A549 (cell line): ENCODE results near the gene TMEM60.
"Not testable (repeated sequence)": the region's sequence is repeated elsewhere in the genome, so short reads cannot be mapped to it uniquely, and the experiment has no call there.

Experiments used
- BHLHE40 ChIP-seq: IDR thresholded peaks from 2 replicates; pipeline ENCODE4 v1.6.1; 2012; ENCODE audit warnings: low read depth, low read length, inconsistent platforms
- CHD2 ChIP-seq: fragments of 150-350 bp; IDR thresholded peaks from 2 replicates; pipeline ENCODE4 v1.6.1; 2014; ENCODE audit warnings: low read length; ENCODE audit not compliant: partially characterized antibody
- CHD4 ChIP-seq: fragments of 200-600 bp; sonication (generic); IDR thresholded peaks from 2 replicates; pipeline ENCODE4 v1.6.1; 2016; ENCODE audit warnings: antibody characterized with exemption, mild to moderate bottlenecking, borderline replicate concordance
- E2F6 ChIP-seq: IDR thresholded peaks from 2 replicates; pipeline ENCODE4 v1.6.1; 2012; ENCODE audit warnings: low read depth, borderline replicate concordance
- EHMT2 ChIP-seq: fragments of 200-600 bp; sonication (generic); IDR thresholded peaks from 2 replicates; pipeline ENCODE4 v1.6.1; 2016; ENCODE audit warnings: antibody characterized with exemption, low read depth, mild to moderate bottlenecking, moderate library complexity
- EP300 ChIP-seq, 2 experiments: fragments of >200 bp; sonication (Bioruptor Twin); formaldehyde crosslinking; IDR thresholded peaks; 2 replicates in 1 of 2; 3 replicates in 1 of 2; pipeline ENCODE4 v1.6.1; 2016 to 2017
- FOSL2 ChIP-seq, 2 experiments: fragments of 450-650 bp in 1 of 2; fragments of >200 bp in 1 of 2; sonication (Bioruptor Twin) in 1 of 2; formaldehyde crosslinking; IDR thresholded peaks; 2 replicates each; pipeline versions ENCODE4 v1.5.0 to v1.6.1; 2016 to 2020; ENCODE audit warnings: mild to moderate bottlenecking in 1 of 2, moderate library complexity in 1 of 2
- MYC ChIP-seq: IDR thresholded peaks from 2 replicates; pipeline ENCODE4 v1.6.1; 2012; ENCODE audit warnings: mild to moderate bottlenecking, inconsistent platforms, low read length, improper control_type of control experiment, borderline replicate concordance
- POLR2A ChIP-seq: IDR thresholded peaks from 2 replicates; pipeline ENCODE4 v1.6.1; 2012; ENCODE audit warnings: mild to moderate bottlenecking, low read length
- RAD21 ChIP-seq, 2 experiments: fragments of >200 bp in 1 of 2; sonication (Bioruptor Twin) in 1 of 2; formaldehyde crosslinking in 1 of 2; IDR thresholded peaks in 1 of 2; conservative IDR thresholded peaks in 1 of 2; 2 replicates in 1 of 2; 3 replicates in 1 of 2; pipeline ENCODE4 v1.6.1; 2012 to 2018; ENCODE audit warnings: inconsistent platforms in 1 of 2
- RCOR1 ChIP-seq: fragments of 150-350 bp; IDR thresholded peaks from 2 replicates; pipeline ENCODE4 v1.6.1; 2014; ENCODE audit warnings: antibody characterized with exemption, low read length, low read depth
- RFX5 ChIP-seq: fragments of 450-650 bp; IDR thresholded peaks from 2 replicates; pipeline ENCODE4 v1.7.1; 2014; ENCODE audit warnings: antibody characterized with exemption, mild to moderate bottlenecking, moderate library complexity
- TF ChIP-seq, protein P1 (sequence below): fragments of 150-350 bp; IDR thresholded peaks from 2 replicates; pipeline ENCODE4 v1.6.1; 2014; ENCODE audit warnings: low read depth, mild to moderate bottlenecking, low read length
- TF ChIP-seq, protein P2 (sequence below): fragments of >200 bp; sonication (Bioruptor Twin); formaldehyde crosslinking; IDR thresholded peaks from 3 replicates; pipeline ENCODE4 v1.5.1; 2016

- TF ChIP-seq EHMT2; RAD21 (conservative IDR thresholded peaks at IDR 0.05 in 1 of 2, IDR thresholded peaks at IDR 0.05 in 1 of 2); CHD4; CHD2; MYC; E2F6; POLR2A; RFX5; RCOR1; EP300 (IDR thresholded peaks at IDR 0.05); FOSL2 (IDR thresholded peaks at IDR 0.05); FOSL2 (CRISPR knock-in tag; IDR thresholded peaks at IDR 0.05); BHLHE40: not testable (repeated sequence)
- TF ChIP-seq, protein P1, sequence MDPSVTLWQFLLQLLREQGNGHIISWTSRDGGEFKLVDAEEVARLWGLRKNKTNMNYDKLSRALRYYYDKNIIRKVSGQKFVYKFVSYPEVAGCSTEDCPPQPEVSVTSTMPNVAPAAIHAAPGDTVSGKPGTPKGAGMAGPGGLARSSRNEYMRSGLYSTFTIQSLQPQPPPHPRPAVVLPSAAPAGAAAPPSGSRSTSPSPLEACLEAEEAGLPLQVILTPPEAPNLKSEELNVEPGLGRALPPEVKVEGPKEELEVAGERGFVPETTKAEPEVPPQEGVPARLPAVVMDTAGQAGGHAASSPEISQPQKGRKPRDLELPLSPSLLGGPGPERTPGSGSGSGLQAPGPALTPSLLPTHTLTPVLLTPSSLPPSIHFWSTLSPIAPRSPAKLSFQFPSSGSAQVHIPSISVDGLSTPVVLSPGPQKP, result not testable (repeated sequence)
- TF ChIP-seq, protein P2, sequence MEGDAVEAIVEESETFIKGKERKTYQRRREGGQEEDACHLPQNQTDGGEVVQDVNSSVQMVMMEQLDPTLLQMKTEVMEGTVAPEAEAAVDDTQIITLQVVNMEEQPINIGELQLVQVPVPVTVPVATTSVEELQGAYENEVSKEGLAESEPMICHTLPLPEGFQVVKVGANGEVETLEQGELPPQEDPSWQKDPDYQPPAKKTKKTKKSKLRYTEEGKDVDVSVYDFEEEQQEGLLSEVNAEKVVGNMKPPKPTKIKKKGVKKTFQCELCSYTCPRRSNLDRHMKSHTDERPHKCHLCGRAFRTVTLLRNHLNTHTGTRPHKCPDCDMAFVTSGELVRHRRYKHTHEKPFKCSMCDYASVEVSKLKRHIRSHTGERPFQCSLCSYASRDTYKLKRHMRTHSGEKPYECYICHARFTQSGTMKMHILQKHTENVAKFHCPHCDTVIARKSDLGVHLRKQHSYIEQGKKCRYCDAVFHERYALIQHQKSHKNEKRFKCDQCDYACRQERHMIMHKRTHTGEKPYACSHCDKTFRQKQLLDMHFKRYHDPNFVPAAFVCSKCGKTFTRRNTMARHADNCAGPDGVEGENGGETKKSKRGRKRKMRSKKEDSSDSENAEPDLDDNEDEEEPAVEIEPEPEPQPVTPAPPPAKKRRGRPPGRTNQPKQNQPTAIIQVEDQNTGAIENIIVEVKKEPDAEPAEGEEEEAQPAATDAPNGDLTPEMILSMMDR, result not testable (repeated sequence)
These were observed 13.8 kb downstream of the TMEM60 start for GRCh38 chr7:77784426-77784825.
